H1 (cell line): ENCODE results near the gene COL25A1. TPM values are rescaled to one million over a fixed set of nuclear protein-coding genes. Genes with fewer than 3 reads are reported as not detected.

Source experiments
- CTCF ChIA-PET: fragments of 300-600 bp; sonication (Branson Sonifier 250); formaldehyde crosslinking; loops from one replicate; lab custom pipeline; 2021; ENCODE audit not compliant: partially characterized antibody; lab: Charles Lee
- POLR2A ChIA-PET: fragments of 300-600 bp; sonication (Branson Sonifier 250); formaldehyde crosslinking; loops from one replicate; lab custom pipeline; 2021; ENCODE audit warnings: inconsistent platforms; ENCODE audit not compliant: partially characterized antibody; lab: Charles Lee
- DNase-seq, 2 experiments: peaks; one replicate each; pipeline versions ENCODE4 v3.0.0 to v3.0.0-alpha.2; 2010 to 2022; ENCODE audit warnings: low spot score in 2 of 2, low read depth in 1 of 2, mixed read lengths in 1 of 2
- FAIRE-seq: peaks from 2 replicates; lab custom pipeline; 2011; peaks lifted over from hg19 to GRCh38; lab: Jason Lieb, UNC
- H2AFZ ChIP-seq: 2 replicates; pipeline ENCODE4 v1.8.1; 2012; ENCODE audit warnings: low read length, inconsistent platforms
- H2AK5ac ChIP-seq: 2 replicates; pipeline ENCODE4 v1.6.1; 2013; ENCODE audit warnings: low read depth, low read length
- H2BK120ac ChIP-seq: replicated peaks from 2 replicates; pipeline ENCODE3; 2013; ENCODE audit warnings: low read depth, low read length, inconsistent platforms
- H2BK12ac ChIP-seq: 2 replicates; pipeline ENCODE4 v1.6.1; 2013; ENCODE audit warnings: low read depth, low read length
- H2BK15ac ChIP-seq: 2 replicates; pipeline ENCODE4 v1.6.1; 2013; ENCODE audit warnings: low read length
- H2BK20ac ChIP-seq: 2 replicates; pipeline ENCODE4 v1.6.1; 2013; ENCODE audit warnings: low read length
- H2BK5ac ChIP-seq: 2 replicates; pipeline ENCODE4 v1.6.1; 2013; ENCODE audit warnings: low read depth, low read length
- H3K14ac ChIP-seq: 2 replicates; pipeline ENCODE4 v1.6.1; 2013; ENCODE audit warnings: inconsistent platforms; ENCODE audit not compliant: insufficient read length
- H3K18ac ChIP-seq: 2 replicates; pipeline ENCODE4 v1.6.1; 2013; ENCODE audit warnings: low read length; ENCODE audit errors: extremely low read depth
- H3K23ac ChIP-seq: 2 replicates; pipeline ENCODE4 v1.6.1; 2013; ENCODE audit warnings: inconsistent platforms; ENCODE audit not compliant: insufficient read length
- H3K23me2 ChIP-seq: 2 replicates; pipeline ENCODE4 v1.6.1; 2013; ENCODE audit warnings: low read depth, low read length
- H3K27ac ChIP-seq: 2 replicates; pipeline ENCODE4 v1.6.1; 2011; ENCODE audit warnings: low read depth, low read length, inconsistent platforms
- H3K27me3 ChIP-seq, 4 experiments: replicated peaks in 1 of 4; 1 replicate in 1 of 4; 2 replicates in 3 of 4; pipeline versions ENCODE4 v1.6.1 to v1.8.1; 2011 to 2013; ENCODE audit warnings: low read length in 3 of 4, mild to moderate bottlenecking in 3 of 4, inconsistent platforms in 2 of 4, mixed read lengths in 2 of 4, moderate library complexity in 1 of 4; ENCODE audit not compliant: control insufficient read depth in 3 of 4, insufficient read depth in 3 of 4; ENCODE audit errors: extremely low read depth in 1 of 4
- H3K36me3 ChIP-seq, 4 experiments: 2 replicates each; pipeline versions ENCODE4 v1.6.1 to v1.8.1; 2011 to 2013; ENCODE audit warnings: mild to moderate bottlenecking in 4 of 4, low read length in 3 of 4, moderate library complexity in 2 of 4, control low read depth in 1 of 4, inconsistent platforms in 1 of 4; ENCODE audit not compliant: insufficient read depth in 4 of 4, control insufficient read depth in 2 of 4
- H3K4ac ChIP-seq: replicated peaks from 2 replicates; pipeline ENCODE3; 2013; ENCODE audit warnings: low read length, low read depth, mixed read lengths, inconsistent platforms; ENCODE audit not compliant: insufficient read length
- H3K4me1 ChIP-seq, 4 experiments: replicated peaks in 1 of 4; 1 replicate in 1 of 4; 2 replicates in 3 of 4; pipeline versions ENCODE4 v1.6.1 to v1.8.1; 2011 to 2013; ENCODE audit warnings: low read length in 3 of 4, inconsistent platforms in 2 of 4, mixed read lengths in 1 of 4; ENCODE audit not compliant: insufficient read depth in 4 of 4, control insufficient read depth in 3 of 4
- H3K4me2 ChIP-seq, 2 experiments: 2 replicates each; pipeline versions ENCODE4 v1.6.1 to v1.8.1; 2011 to 2013; ENCODE audit warnings: low read depth in 2 of 2, low read length in 2 of 2, control low read depth in 1 of 2, inconsistent platforms in 1 of 2, mild to moderate bottlenecking in 1 of 2; ENCODE audit not compliant: insufficient read depth in 1 of 2
- H3K4me3 ChIP-seq, 4 experiments: fragments of 200-600, 300-600 bp in 1 of 4; sonication (generic), shearing (Covaris generic), sonication (Bioruptor Twin) in 1 of 4; 2 replicates each; pipeline versions ENCODE4 v1.5.1 to v1.8.1; 2011 to 2016; ENCODE audit warnings: low read length in 4 of 4, low read depth in 3 of 4, control low read depth in 2 of 4, inconsistent platforms in 2 of 4, mild to moderate bottlenecking in 2 of 4, mixed read lengths in 1 of 4, moderate library complexity in 1 of 4; ENCODE audit not compliant: insufficient read depth in 2 of 4; ENCODE audit errors: extremely low read depth in 1 of 4
- H3K56ac ChIP-seq: replicated peaks from 2 replicates; pipeline ENCODE3; 2013; ENCODE audit warnings: low read depth, mild to moderate bottlenecking, mixed read lengths, low read length, inconsistent platforms; ENCODE audit not compliant: insufficient read length
- H3K79me1 ChIP-seq: 2 replicates; pipeline ENCODE4 v1.6.1; 2013; ENCODE audit warnings: low read depth, low read length, control low read depth
- H3K79me2 ChIP-seq, 2 experiments: 2 replicates each; pipeline versions ENCODE4 v1.6.1 to v1.8.1; 2012 to 2013; ENCODE audit warnings: low read length in 2 of 2, mild to moderate bottlenecking in 2 of 2, inconsistent platforms in 1 of 2; ENCODE audit not compliant: insufficient read depth in 2 of 2, control insufficient read depth in 1 of 2
- H3K9ac ChIP-seq, 4 experiments: replicated peaks in 1 of 4; 1 replicate in 1 of 4; 2 replicates in 3 of 4; pipeline versions ENCODE4 v1.6.1 to v1.8.1; 2011 to 2013; ENCODE audit warnings: low read depth in 3 of 4, low read length in 3 of 4, control low read depth in 2 of 4, mild to moderate bottlenecking in 2 of 4, moderate library complexity in 2 of 4, inconsistent platforms in 1 of 4; ENCODE audit errors: extremely low read depth in 1 of 4
- H3K9me3 ChIP-seq, 2 experiments: 2 replicates each; pipeline versions ENCODE4 v1.6.1 to v1.8.1; 2012 to 2013; ENCODE audit warnings: mild to moderate bottlenecking in 2 of 2, moderate library complexity in 2 of 2, control low read depth in 1 of 2, inconsistent platforms in 1 of 2, low read depth in 1 of 2, low read length in 1 of 2, mixed read lengths in 1 of 2; ENCODE audit not compliant: insufficient read depth in 2 of 2
- H4K20me1 ChIP-seq, 2 experiments: replicated peaks in 1 of 2; 2 replicates each; pipeline versions ENCODE3 to v1.8.1; 2011 to 2013; ENCODE audit warnings: inconsistent platforms in 2 of 2, low read length in 2 of 2, mild to moderate bottlenecking in 1 of 2; ENCODE audit not compliant: insufficient read depth in 2 of 2, control insufficient read depth in 1 of 2
- H4K5ac ChIP-seq: 2 replicates; pipeline ENCODE4 v1.6.1; 2013; ENCODE audit warnings: low read length, low read depth, mixed read lengths, inconsistent platforms; ENCODE audit not compliant: insufficient read length
- H4K8ac ChIP-seq: 2 replicates; pipeline ENCODE4 v1.8.0; 2013; ENCODE audit warnings: mild to moderate bottlenecking, moderate library complexity, low read length, inconsistent platforms; ENCODE audit not compliant: insufficient read depth; ENCODE audit errors: extremely low read depth
- H4K91ac ChIP-seq: replicated peaks from 2 replicates; pipeline ENCODE3; 2013; ENCODE audit warnings: low read length, mixed read lengths, inconsistent platforms; ENCODE audit not compliant: insufficient read length
- BCL11A ChIP-seq, 2 experiments: IDR thresholded peaks; one replicate each; pipeline ENCODE4 v1.6.1; 2011; ENCODE audit warnings: low read depth in 2 of 2, low read length in 2 of 2, mild to moderate bottlenecking in 2 of 2
- CBX8 ChIP-seq: fragments of 300-800, 300-1000 bp; sonication (generic); IDR thresholded peaks from 2 replicates; pipeline ENCODE4 v1.7.1; 2016; ENCODE audit warnings: low read depth, low read length, borderline replicate concordance
- EGR1 ChIP-seq: IDR thresholded peaks from 2 replicates; pipeline ENCODE4 v1.6.1; 2011; ENCODE audit warnings: low read depth, low read length, borderline replicate concordance
- FOSL1 ChIP-seq: IDR thresholded peaks from 2 replicates; pipeline ENCODE4 v1.6.1; 2011; ENCODE audit warnings: mild to moderate bottlenecking, low read depth, low read length, moderate library complexity; ENCODE audit not compliant: insufficient read depth
- MAFK ChIP-seq: IDR thresholded peaks from 2 replicates; pipeline ENCODE4 v1.6.1; 2012; ENCODE audit warnings: low read depth, mild to moderate bottlenecking, improper control_type of control experiment, low read length
- NANOG ChIP-seq: IDR thresholded peaks from 2 replicates; pipeline ENCODE4 v1.6.1; 2011; ENCODE audit warnings: low read length, low read depth, mild to moderate bottlenecking, inconsistent platforms; ENCODE audit not compliant: insufficient read depth, poor library complexity, severe bottlenecking
- NRF1 ChIP-seq: IDR thresholded peaks from 2 replicates; pipeline ENCODE4 v1.6.1; 2011; ENCODE audit warnings: mild to moderate bottlenecking, low read depth, low read length, improper control_type of control experiment
- RXRA ChIP-seq: IDR thresholded peaks from 2 replicates; pipeline ENCODE4 v1.6.1; 2011; ENCODE audit warnings: low read depth, mild to moderate bottlenecking, low read length, moderate library complexity; ENCODE audit not compliant: insufficient read depth
- TAF1 ChIP-seq: IDR thresholded peaks from 2 replicates; pipeline ENCODE4 v1.6.1; 2011; ENCODE audit warnings: mild to moderate bottlenecking, low read depth, low read length
- TEAD4 ChIP-seq: IDR thresholded peaks from 2 replicates; pipeline ENCODE4 v1.6.1; 2012; ENCODE audit warnings: low read depth, low read length, inconsistent platforms, mixed read lengths
- WGBS, 2 experiments: shearing (Covaris generic) in 1 of 2; methylation state at CpG; one replicate each; pipeline versions ENCODE4 v1.1.6 to v1.1.7; 2013 to 2015; ENCODE audit warnings: low lambda C conversion rate in 2 of 2, mixed read lengths in 2 of 2, inconsistent platforms in 1 of 2, low coverage in 1 of 2, missing lambda C conversion rate in 1 of 2; ENCODE audit not compliant: insufficient replicate concordance in 2 of 2, insufficient coverage in 1 of 2, insufficient read length in 1 of 2; ENCODE audit errors: extremely low coverage in 1 of 2, missing lambda C conversion rate in 1 of 2; 5-methylcytosine and 5-hydroxymethylcytosine counted together
- polyA plus RNA-seq, 7 experiments: library from polyadenylated mRNA; depleted of rRNA in 3 of 7; stranded (reverse) in 5 of 7; unstranded in 2 of 7; fragments of >200 nt in 5 of 7; fragments of 200-250 nt in 2 of 7; gene quantifications; 1 replicate in 5 of 7; 2 replicates in 1 of 7; 4 replicates in 1 of 7; pipeline versions ENCODE4 v1.2.1 to v1.2.3, GENCODE V29; 2011 to 2013; ENCODE audit warnings: missing spikeins in 2 of 7, mixed read lengths in 2 of 7
- total RNA-seq: library from RNA; stranded (reverse); fragmentation: NEBNext Ultra II Directional; extraction: Animal tissue kit (Norgen Biotek cat#: 25700); gene quantifications from 2 replicates; pipeline ENCODE4 v1.2.1, GENCODE V29; 2021

COL25A1 gene
- total and polyA plus RNA-seq, 2 of the 8 experiments (the other 6 are each of a cell fraction or from before 2014, with no cell fraction given), result 1.1 to 8.3 TPM

GRCh38 chr4:109111031-109111430, 191.4 kb downstream of the COL25A1 start:
- H2BK12ac ChIP-seq, result no peak overlapping the region
- H2AK5ac ChIP-seq, result no peak overlapping the region
- H4K91ac ChIP-seq, result no peak overlapping the region
- no peaks in the 10 kb centered on the region for H3K4me1 ChIP-seq
- no peak for DNase-seq
- H4K8ac ChIP-seq, result no peak overlapping the region
- H2BK120ac ChIP-seq, result no peak overlapping the region
- no peak overlapping the region for H2BK15ac ChIP-seq
- no peak overlapping the region for H3K4ac ChIP-seq
- H3K27me3 ChIP-seq, result no peaks in the 10 kb centered on the region
- POLR2A ChIA-PET, result no interaction called here
- no peak overlapping the region for H2AFZ ChIP-seq
- H3K79me2 ChIP-seq, result no peaks in the 10 kb centered on the region
- no peaks in the 10 kb centered on the region for H3K23me2 ChIP-seq
- H3K56ac ChIP-seq, result no peak overlapping the region
- no peaks in the 10 kb centered on the region for H4K20me1 ChIP-seq
- FAIRE-seq, result no peak
- no peaks in the 10 kb centered on the region for H3K9me3 ChIP-seq
- H3K23ac ChIP-seq, result no peak overlapping the region
- no peak overlapping the region for H2BK5ac ChIP-seq
- CTCF ChIA-PET, result no interaction called here
- no peak overlapping the region for H3K27ac ChIP-seq
- H3K79me1 ChIP-seq, result no peaks in the 10 kb centered on the region
- 96% methylated on average over 3 of the region's 3 CpGs; no CpG with 5 or more reads in 1 of the 2 experiments for WGBS, 2 experiments
- no peaks in the 10 kb centered on the region for H3K36me3 ChIP-seq
- no peak overlapping the region for H3K4me3 ChIP-seq
- no peak overlapping the region for H3K14ac ChIP-seq
- no peak overlapping the region for H2BK20ac ChIP-seq
- H3K18ac ChIP-seq, result no peak overlapping the region
- no peak overlapping the region for H3K9ac ChIP-seq
- no peak overlapping the region for H3K4me2 ChIP-seq
- TF ChIP-seq FOSL1 (no peak), CBX8 (no peak), EGR1 (no peak), NANOG (no peak), NRF1 (no peak), MAFK (no peak), TAF1 (no peak), RXRA (no peak), TEAD4 (no peak), BCL11A (IDR thresholded peaks at IDR 0.05; ENCODE audit: low read depth in 2 of 2, low read length in 2 of 2) (no peak)
- no peak overlapping the region for H4K5ac ChIP-seq
